Stimulated activated CD4-positive, alpha-beta T cell treated with anti-CD3 and anti-CD28 coated beads, Interleukin-4, amount 100 ng/mL, for 48 hours (primary cell): ENCODE measurements around the gene CNGB1.
"Not testable (repeated sequence)": the region's sequence is repeated elsewhere in the genome, so short reads cannot be mapped to it uniquely, and the experiment has no call there.

Experiments
- DNase-seq, 2 donors: peaks; one replicate each; pipeline ENCODE4 v3.0.0-alpha.2; 2020; ENCODE audit warnings: low read depth in 2 of 2

CNGB1 gene

GRCh38 chr16:57887711-57888110 lies 83.2 kb downstream of the CNGB1 start:
- no peak for DNase-seq

GRCh38 chr16:57886427-57886826 lies 84.5 kb downstream of the CNGB1 start:
- DNase-seq: no peak

GRCh38 chr16:57884655-57885133 lies 86.2 kb downstream of the CNGB1 start:
- DNase-seq: no peak

GRCh38 chr16:57883953-57884654 lies 86.8 kb downstream of the CNGB1 start:
- no peak for DNase-seq

- no peak for DNase-seq
Observed at GRCh38 chr16:57883480-57883879, 87.4 kb downstream of the CNGB1 start.

- DNase-seq: no peak
Observed at GRCh38 chr16:57882792-57883191, 88.1 kb downstream of the CNGB1 start.

- DNase-seq: no peak
Observed at GRCh38 chr16:57882206-57882605, 88.7 kb downstream of the CNGB1 start.

GRCh38 chr16:57878586-57878985 lies 92.3 kb downstream of the CNGB1 start:
- no peak for DNase-seq

- no peak for DNase-seq
Observed at GRCh38 chr16:57876210-57876609, 94.7 kb downstream of the CNGB1 start.

- no peak for DNase-seq
Observed at GRCh38 chr16:57875347-57875746, 95.6 kb downstream of the CNGB1 start.

- DNase-seq: no peak
Observed at GRCh38 chr16:57873218-57873617, 97.7 kb downstream of the CNGB1 start.

- not testable (repeated sequence) for DNase-seq
Observed at GRCh38 chr16:57872764-57873163, 98.2 kb downstream of the CNGB1 start.

GRCh38 chr16:57871456-57871855 lies 99.5 kb downstream of the CNGB1 start:
- DNase-seq: no peak

- DNase-seq: no peak
Observed at GRCh38 chr16:57870753-57871454, 100.0 kb downstream of the CNGB1 start.

- DNase-seq: no peak
Observed at GRCh38 chr16:57868913-57869520, 101.9 kb downstream of the CNGB1 start.

GRCh38 chr16:57867000-57867561 lies 103.8 kb downstream of the CNGB1 start:
- no peak for DNase-seq

GRCh38 chr16:57866529-57866918 lies 104.4 kb downstream of the CNGB1 start:
- DNase-seq: no peak

GRCh38 chr16:57865746-57866528 lies 105.0 kb downstream of the CNGB1 start:
- DNase-seq: no peak

- DNase-seq: no peak
Observed at GRCh38 chr16:57863434-57864160, 107.3 kb downstream of the CNGB1 start.

- DNase-seq: no peak
Observed at GRCh38 chr16:57862698-57863433, 108.1 kb downstream of the CNGB1 start.
